Stimulated activated CD8-positive, alpha-beta memory T cell treated with anti-CD3 and anti-CD28 coated beads, Interleukin-12 subunit alpha, Interleukin-12 subunit beta, amount 100 ng/mL, for 1 hour (primary cell): ENCODE measurements around the gene EIF5A2.

Experiments
- DNase-seq: peaks from one replicate; pipeline ENCODE4 v3.0.0-alpha.2; 2020; ENCODE audit warnings: low read depth

The EIF5A2 gene

GRCh38 chr3:170852324-170852723 lies 56.1 kb downstream of the EIF5A2 start:
- no peak for DNase-seq

- no peak for DNase-seq
Observed at GRCh38 chr3:170848292-170848917, 60.0 kb downstream of the EIF5A2 start.

- DNase-seq, result no peak
Observed at GRCh38 chr3:170844377-170844776, 64.1 kb downstream of the EIF5A2 start.

GRCh38 chr3:170840291-170840859 lies 68.1 kb downstream of the EIF5A2 start:
- no peak for DNase-seq

GRCh38 chr3:170839518-170840100 lies 68.8 kb downstream of the EIF5A2 start:
- DNase-seq, result no peak
